GM21515 (cell line): ENCODE data around the gene SERPINB6.
"Not testable (repeated sequence)": the region's sequence is repeated elsewhere in the genome, so short reads cannot be mapped to it uniquely, and the experiment has no call there.

Source experiments
- ATAC-seq: cut with Tn5 transposase; IDR thresholded peaks from one replicate; pipeline ENCODE4 v1.9.1; 2021; ENCODE audit not compliant: unreplicated experiment

The SERPINB6 gene

GRCh38 chr6:2959909-2960719 lies 11.3 kb downstream of the SERPINB6 start:
- no peak for ATAC-seq

GRCh38 chr6:2958776-2959175 lies 12.6 kb downstream of the SERPINB6 start:
- no peak for ATAC-seq

- ATAC-seq = no peak
Measured at GRCh38 chr6:2958331-2958711, 13.0 kb downstream of the SERPINB6 start.

GRCh38 chr6:2957696-2958330 lies 13.6 kb downstream of the SERPINB6 start:
- no peak for ATAC-seq

GRCh38 chr6:2956930-2957685 lies 14.3 kb downstream of the SERPINB6 start:
- no peak for ATAC-seq

GRCh38 chr6:2953098-2953497 lies 18.3 kb downstream of the SERPINB6 start:
- ATAC-seq = no peak

- ATAC-seq = no peak
Measured at GRCh38 chr6:2952557-2953095, 18.7 kb downstream of the SERPINB6 start.

GRCh38 chr6:2951728-2952127 lies 19.6 kb downstream of the SERPINB6 start:
- ATAC-seq = no peak

GRCh38 chr6:2950713-2951112 lies 20.7 kb downstream of the SERPINB6 start:
- no peak for ATAC-seq

GRCh38 chr6:2949536-2950083 lies 21.8 kb downstream of the SERPINB6 start:
- ATAC-seq = no peak

GRCh38 chr6:2949121-2949520 lies 22.2 kb downstream of the SERPINB6 start:
- ATAC-seq = no peak

- no peak for ATAC-seq
Measured at GRCh38 chr6:2948228-2949025, 22.9 kb downstream of the SERPINB6 start.

GRCh38 chr6:2947445-2947844 lies 23.9 kb downstream of the SERPINB6 start:
- ATAC-seq = no peak

GRCh38 chr6:2945153-2945452 lies 26.3 kb downstream of the SERPINB6 start:
- ATAC-seq = no peak

GRCh38 chr6:2944405-2945152 lies 26.8 kb downstream of the SERPINB6 start:
- ATAC-seq = no peak

- ATAC-seq = no peak
Measured at GRCh38 chr6:2943564-2943955, 27.8 kb downstream of the SERPINB6 start.

GRCh38 chr6:2942914-2943563 lies 28.3 kb downstream of the SERPINB6 start:
- no peak for ATAC-seq

GRCh38 chr6:2942116-2942515 lies 29.3 kb downstream of the SERPINB6 start:
- not testable (repeated sequence) for ATAC-seq

GRCh38 chr6:2940851-2941250 lies 30.5 kb downstream of the SERPINB6 start:
- ATAC-seq = no peak
